GM18867 (cell line): Measurements from ENCODE around the gene NCKAP5.
A peak's percentile ranks its signal among the peaks of the same experiment; 100 is the strongest.
"Not testable (repeated sequence)": the region's sequence is repeated elsewhere in the genome, so short reads cannot be mapped to it uniquely, and the experiment has no call there.

Experiments used
- ATAC-seq: cut with Tn5 transposase; IDR thresholded peaks from one replicate; pipeline ENCODE4 v1.9.1; 2021; ENCODE audit warnings: mild to moderate bottlenecking, moderate library complexity; ENCODE audit not compliant: unreplicated experiment

Gene NCKAP5

DNA sequence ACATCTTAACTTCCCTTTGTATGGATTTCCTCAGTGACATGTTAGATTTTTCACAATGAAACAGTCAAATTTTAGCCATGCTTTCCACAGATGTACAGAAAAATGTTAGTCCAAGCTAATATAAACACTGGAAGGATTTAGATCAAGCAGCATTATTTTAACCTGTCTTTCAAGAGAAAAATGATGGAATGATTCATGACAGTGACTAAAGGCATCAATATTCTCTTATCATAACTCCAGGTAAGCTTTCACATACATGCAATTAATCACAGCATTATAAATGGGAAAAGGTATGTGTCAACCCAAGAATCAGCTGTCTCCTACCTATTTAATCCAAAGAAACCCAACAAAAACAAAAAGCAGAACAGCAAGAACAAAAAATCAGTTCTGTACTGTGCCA, 92.7 kb downstream of the NCKAP5 start:
- ATAC-seq = no peak

DNA sequence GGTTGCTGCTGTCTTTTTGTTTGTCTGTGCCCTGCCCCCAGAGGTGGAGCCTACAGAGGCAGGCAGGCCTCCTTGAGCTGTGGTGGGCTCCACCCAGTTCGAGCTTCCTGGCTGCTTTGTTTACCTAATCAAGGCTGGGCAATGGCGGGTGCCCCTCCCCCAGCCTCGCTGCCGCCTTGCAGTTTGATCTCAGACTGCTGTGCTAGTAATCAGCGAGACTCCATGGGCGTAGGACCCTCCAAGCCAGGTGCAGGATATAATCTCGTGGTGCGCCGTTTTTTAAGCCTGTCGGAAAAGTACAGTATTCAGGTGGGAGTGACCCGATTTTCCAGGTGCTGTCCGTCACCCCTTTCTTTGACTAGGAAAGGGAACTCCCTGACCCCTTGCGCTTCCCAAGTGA, 97.8 kb downstream of the NCKAP5 start:
- ATAC-seq = not testable (repeated sequence)

DNA sequence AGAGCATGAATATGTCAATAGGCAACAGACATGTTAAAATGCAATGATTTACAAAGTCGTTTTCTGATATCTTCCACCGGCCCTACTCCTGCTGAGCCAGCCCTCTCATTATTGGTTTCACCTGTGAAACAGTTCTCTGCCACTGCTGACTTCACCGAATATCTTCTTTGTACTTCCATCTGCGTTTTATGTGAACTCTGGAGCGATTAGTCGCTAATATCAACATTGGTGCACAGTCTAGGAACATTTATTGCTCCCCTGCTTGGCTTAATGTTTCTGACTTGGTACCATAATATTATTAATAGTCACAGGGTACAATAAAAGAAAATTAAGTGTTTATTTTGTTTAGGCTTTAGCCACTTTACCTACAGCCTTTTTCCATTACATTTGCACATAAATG, 105.5 kb downstream of the NCKAP5 start:
- ATAC-seq = no peak

DNA sequence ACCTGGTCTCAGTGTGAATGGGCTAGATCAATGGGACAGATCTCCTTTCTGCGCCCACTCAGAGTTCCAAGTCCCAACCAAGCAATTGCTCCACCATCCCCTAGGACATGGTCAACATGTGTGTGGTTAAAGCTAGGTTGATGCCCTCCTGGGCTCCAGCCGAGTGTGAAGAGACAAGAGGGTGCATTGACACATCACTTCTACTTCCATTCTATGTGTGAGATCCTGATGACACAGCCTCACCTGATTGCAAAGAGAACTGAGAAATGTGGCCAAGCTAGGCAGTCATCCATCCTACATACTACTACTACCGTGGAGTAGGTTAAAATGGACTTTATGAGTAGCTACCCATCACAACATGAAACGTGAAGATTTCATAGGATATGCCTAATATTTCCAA, 106.8 kb downstream of the NCKAP5 start:
- peak; percentile 43 for ATAC-seq

DNA sequence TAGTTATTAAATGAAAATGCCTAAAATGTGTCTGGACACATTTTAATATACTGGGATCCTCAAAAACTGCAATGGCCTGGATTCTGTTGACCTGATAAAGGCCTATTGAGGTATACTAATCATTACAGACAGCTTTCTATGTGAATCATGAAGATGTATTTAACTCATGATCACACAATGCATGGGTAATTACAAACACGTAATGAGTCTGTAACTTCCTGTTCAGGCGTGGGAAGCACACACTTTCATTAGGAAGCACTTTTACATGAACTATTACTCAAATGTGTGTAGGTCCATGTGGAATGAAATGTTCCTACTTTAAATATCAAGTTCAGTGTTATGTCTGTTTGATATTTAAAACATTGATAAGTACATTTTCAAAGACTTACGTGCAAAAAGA, 108.7 kb downstream of the NCKAP5 start:
- ATAC-seq = no peak

DNA sequence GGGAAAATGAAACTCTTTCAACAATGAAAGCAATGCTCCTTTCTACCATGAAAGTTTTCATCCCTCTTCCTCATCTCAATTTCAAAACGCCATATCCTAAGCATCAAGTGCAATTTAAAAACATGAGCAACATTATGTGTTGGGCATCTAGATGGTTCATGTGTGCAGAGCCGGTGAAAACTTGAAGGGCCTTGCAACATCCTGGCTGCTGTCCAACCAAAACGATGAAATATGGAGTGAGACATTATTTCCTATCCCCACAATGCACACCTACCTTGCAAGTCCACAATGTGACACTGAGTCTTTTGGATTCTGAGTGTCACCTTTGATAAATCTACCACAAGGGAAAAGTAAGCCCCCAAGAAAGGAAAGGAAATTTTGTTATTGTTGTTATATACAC, 110.0 kb downstream of the NCKAP5 start:
- no peak for ATAC-seq

DNA sequence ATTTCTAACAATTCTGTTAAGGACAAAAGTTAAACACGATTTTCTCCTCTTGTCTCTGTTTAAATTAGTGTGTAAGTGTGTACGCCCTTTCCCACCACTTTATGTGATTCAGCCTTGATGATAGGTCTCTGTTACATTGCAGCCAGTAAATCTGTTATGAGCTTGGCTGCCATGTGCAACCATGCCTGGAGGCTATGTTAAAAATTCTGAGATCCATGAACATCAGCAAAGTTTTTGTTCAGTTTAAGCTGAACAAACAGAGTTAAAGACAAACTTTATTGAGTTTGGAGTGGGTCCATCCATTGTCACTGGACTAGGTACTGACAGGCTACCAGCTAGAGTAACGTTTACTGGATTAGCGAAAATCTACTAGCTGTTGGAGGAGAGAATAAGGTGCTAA, 110.4 kb downstream of the NCKAP5 start:
- ATAC-seq = no peak

DNA sequence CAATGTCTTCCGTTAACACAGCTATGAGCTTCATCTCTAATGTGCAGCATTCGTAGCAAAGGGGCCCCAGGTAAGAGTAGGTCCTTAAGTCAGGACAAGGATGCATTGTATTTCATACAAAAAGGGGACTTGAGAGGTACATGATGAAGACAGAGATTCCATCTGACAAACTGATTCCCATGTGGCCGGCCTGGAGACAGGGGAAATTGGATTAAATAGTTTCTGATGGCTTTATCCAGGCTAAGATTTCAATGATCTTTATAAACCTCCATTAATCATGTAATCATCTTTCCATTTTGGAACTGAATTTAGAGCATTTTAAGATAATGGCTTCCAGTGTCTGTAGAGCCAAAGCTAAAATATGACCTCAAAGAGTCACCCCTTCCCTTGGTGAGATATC, 111.3 kb downstream of the NCKAP5 start:
- no peak for ATAC-seq

DNA sequence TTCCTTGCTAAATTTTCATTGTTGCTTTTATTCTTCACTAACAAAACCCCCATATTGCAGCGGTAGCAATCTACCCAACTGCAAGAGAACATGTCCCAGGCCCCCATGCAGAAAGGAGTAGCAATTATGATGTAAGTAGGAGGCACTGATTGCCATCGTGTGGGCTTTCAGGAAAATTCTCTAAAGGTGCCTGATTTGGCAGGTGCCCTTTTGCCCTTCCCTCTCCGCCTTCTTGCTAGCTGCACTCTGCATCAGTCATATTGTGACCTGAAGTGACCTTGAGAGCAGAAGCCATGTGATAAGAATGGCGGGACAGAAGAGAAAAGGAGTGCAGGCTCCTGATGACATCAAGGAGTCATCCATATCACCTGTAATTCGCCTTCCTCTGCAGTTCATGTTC, 112.1 kb downstream of the NCKAP5 start:
- no peak for ATAC-seq

DNA sequence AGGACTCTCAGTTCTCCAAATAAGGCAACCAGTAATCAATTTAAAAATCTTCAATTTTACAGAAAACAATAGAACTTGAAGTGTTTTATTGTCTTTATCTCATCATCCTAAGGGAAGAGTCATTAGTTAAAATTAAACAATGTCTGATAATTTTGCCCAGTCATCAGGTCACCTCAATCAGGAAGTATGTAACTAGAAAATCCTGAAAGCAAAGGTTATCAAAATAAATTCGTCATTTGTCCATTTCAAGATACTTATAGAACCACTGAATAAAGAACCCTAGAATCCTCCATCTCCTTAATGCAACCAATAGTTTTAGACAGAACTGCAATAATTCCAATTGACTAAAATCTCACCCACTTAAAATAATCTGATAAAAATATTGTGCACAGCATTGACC, 115.2 kb downstream of the NCKAP5 start:
- no peak for ATAC-seq

DNA sequence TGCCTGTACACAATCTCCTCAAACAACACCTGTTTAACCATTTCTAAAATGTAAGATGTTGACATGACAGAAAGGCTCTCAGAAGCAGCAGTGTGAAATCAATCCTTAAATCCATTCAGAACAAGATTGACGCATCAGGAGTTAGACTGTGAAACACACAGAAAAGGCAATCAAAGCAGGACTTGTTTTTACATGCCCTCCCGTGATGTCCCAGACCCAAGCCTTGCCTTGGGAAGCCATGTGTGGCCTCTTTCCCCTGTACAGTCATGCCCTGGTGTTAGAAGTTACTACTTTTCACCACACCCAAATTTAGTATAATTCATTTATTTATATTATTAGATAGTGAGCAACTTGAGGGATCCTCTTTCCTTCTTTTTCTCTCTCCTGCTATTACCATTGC, 115.7 kb downstream of the NCKAP5 start:
- no peak for ATAC-seq

DNA sequence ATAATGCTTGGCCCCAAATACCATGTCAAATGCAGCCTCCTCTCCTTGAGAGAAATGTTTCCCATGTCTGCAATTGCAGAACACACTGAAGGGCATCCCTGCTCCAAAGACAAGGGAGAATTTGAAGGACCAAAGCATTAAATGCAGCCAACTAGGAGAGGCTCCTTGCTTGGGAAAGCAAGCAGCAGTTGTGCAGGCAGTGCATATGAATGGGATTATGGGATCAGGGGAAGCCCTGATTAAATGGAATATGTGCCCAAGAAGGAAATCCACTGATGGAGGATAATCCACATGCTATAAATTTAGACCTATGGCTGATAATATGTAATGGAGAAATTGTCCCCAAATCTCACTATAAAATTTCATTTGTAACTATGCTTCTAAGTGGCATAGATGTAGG, 116.1 kb downstream of the NCKAP5 start:
- ATAC-seq = no peak

DNA sequence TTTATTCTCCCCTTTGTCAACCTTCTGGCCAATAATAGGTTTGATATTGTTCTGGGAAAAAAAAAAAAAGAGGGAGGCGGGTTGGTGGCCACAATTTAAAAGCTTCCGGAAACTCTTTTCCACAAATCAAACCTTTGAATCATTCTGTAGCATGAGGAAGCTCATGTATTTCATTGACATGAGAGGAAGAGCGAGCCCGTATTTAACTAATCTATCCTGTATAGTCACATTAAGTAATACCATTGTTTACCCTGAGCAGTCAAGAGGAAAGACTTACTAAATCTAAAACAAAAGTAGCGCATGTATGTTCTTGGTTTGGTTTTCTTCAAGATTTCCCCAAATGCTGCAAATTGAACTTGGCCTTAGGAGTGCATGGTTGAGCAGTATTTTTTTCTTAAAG, 120.1 kb downstream of the NCKAP5 start:
- ATAC-seq = no peak

DNA sequence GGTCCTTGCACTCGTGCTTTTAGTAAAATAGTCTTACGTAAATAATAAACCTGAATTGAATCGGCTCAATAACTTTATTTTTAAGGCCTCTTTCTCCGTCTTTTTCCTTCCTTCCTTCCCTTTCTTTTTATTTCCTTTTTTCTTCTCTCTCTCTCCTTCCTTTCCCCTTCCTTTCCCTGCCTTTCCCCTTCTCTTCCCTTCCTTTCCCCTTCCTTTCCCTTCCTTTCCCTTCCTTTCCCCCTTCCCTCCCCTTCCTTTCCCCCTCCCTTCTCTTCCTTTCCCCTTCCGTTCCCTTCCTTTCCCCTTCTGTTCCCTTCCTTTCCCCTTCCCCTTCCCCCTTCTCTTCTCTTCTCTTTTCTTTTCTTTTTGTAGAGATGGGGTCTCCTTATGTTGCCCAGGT, 121.0 kb downstream of the NCKAP5 start:
- ATAC-seq = no peak

DNA sequence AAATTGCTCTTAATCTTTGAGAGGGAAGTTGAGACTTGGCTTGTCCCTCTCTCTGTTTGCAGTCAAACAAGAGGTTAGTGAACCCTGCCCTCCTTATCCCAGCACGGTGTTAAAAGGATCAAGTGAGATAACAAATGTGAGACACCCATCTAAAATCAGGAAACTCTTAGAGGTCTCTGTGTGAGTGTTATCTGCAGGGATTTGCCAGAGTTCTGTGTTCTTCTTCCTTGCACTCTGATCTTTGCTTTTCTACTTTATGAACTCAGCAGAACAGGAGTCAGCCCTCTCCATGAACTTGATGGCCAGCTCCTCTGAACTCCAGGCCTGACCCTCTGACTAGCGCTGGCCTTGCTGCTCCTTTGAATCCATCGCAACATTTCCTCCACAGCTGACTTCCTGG, 123.8 kb downstream of the NCKAP5 start:
- ATAC-seq = no peak

DNA sequence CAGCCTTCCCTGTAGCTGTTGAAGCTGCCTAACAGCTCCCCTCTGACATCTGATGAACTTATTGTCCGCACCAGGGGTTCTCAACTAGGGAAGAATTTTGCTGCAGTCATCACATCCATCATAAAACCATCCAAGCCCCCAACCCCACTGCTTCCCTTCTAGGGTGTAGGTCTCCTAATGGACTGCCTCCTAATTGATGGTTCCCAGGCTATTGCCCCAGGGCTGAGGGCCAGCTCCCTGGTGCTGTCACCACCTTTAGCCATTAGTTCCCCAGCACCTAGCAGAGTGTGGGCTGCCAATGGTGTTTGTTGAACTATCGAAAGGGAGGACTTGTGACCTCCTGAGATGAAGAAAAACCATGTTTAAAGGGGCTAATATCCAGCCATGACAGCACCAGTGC, 125.9 kb downstream of the NCKAP5 start:
- no peak for ATAC-seq

DNA sequence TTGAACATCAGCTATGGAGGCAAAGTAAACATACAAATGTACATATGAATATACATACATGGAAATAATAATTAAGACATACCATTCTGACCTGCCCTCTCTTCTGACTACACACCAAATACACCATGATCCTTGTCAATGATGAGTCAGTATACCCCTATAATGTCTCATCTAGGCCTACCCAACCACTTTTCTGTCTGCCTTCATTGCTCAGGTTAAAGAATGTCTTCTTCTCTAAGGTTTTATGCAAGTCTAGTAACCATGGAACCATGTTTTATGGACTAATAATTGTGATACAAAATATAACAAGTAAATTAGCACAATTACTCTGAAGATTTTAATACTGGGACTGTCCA, 128.7 kb downstream of the NCKAP5 start:
- no peak for ATAC-seq

DNA sequence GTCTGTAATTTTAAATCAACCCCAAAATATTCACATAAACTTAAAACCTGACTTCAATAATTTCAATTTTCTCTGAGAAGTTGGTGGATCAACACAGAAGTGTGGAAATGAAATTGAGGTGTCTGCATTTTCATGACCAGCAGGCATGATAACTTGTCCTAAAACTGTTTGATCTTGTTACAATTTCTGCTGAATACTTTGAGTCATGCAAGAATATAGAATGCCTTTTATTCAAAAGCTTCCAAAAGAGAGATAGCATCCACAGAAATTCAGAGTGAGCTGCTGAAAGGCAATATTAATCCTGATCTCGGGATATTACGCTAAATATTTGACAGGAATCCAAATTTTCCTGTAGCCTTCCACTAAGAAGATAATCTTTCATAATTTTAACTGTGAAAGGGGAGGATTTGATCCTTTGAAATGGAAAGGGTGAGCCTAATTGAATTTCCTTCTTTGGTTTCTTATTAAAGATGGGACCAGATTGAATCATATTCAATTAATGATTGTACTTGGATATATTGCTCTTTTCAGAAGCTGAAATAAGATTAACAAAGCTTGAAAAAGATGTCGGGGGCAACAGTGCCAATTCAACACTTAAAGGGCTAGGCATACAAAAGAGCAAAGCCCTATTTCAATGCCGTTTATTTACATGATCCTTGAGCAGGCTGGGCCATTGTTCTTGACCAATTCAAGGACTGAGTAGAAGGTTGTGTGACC, 129.3 kb downstream of the NCKAP5 start:
- no peak for ATAC-seq

DNA sequence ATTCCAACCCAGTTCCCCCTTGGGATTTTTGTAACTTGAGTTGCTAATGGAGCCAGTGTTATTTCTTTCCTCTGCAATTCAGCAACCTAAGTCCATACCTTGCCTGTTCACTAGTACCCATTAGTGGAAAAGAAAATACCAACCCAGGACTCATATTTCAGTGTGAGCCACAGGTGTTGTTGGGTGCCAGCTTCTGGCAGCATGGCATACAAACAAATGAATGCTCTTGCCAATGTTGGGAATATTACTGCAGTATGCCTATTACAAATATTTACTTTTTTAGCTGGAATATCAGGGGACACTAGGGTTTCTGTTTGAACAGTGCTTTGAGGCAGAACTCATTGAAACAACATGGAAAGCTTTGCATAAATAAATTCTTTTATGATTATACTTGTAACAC, 130.2 kb downstream of the NCKAP5 start:
- no peak for ATAC-seq

DNA sequence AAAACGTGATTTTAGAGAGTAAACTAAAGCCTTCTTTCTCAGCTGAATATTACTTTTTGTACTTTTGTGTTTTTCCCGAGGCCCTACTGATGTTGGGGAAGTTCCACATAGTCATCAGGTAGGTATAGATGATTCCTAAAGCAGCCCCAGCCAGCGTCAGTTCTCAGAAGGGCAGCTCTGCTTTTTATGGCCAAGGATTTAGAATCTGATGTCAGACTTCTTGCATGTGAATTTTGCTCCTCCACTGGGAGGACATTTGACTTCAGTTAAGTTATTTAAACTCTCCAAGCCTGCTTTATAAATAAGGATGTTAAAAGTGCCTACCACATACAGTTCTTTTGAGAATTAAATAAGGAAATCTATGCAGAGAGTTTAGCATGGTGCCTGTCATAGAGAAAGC, 130.8 kb downstream of the NCKAP5 start:
- no peak for ATAC-seq

DNA sequence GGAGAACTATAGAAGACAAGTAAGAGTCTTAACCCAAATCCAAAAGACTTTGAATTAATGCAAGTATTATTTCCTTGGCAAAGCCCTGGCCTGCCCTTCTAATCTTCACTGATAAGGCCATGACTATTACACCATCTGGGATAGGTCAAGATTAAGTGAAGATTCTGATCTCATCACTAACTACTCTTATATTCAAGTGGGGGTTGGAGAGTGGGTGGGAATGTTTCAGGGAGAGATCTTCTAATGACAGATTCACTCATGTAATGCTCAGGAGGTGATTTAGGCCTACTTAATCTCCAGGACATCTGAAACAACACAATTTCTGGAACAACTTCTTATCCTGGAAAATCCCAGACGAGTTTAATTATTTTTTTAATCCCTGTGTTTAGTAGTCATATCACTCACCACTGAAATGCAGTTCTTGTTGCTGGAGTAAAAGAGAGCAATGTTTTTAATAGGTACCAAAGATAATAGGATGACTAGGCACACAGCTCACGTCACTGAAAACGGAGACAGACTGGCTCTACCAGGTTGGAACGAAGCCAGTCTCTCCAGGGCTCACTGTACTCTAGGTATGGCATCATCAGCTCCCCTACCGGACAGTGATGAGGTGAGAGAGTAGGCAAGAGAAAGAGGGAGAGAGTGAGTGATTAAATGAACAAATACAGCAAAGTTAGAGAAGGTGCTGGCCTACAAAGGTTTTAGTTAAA, 133.1 kb downstream of the NCKAP5 start:
- ATAC-seq = no peak

DNA sequence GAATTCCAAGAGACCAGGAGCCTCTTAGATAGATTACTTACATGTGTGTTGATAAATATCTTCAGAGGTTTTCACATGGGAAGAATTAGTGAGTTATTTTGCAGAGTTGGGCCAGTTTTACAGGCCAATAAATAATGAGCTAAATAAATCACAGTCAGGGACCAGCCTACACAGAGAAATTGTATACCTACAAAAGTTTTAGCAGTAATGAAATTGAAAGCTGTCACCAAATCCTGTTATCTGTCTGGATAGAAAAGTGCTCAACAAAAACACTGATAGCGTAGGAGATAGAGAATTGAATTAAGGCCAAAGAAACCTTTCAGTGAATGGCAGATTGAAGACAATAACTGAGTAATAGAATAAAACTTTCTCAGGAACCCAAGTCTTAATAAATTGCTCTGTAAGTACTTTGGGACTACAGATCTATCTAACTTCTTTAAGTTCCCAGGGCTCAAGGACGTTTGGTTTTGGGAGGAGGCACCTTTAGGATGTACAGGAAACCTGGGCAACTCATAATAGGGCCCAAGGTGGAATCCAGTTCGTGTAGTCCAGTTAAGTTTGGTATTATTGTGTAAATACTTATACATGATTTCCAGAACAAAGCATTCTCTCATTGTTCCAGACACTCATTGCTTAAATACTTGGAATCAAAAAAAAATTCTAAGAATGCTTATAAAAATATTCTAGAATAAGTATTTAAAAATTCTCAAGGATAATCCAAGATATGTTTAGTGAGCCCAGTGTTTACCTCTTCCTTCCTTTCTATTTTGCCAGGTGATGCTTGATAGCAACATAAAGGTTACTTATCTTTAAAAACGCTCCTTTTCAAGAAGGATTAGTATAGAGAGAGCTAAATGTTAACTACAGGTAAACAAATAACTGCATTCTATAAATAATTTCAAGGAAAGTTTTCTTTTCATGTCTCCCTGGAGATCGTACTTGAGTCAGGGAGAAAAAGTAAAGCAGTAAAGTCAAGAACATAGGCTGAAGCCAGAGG, 134.5 kb downstream of the NCKAP5 start:
- no peak for ATAC-seq
